A549 (cell line): ENCODE measurements around the gene BCAS2. TPM values are rescaled to one million over a fixed set of nuclear protein-coding genes. Genes with fewer than 3 reads are reported as not detected.

ENCODE experiments used
- ATAC-seq, 2 experiments: fragments of 200-7000 bp in 1 of 2; fragments of >200 bp in 1 of 2; cut with Nextera tagmentation in 1 of 2; cut with Tn5 transposase in 1 of 2; 3 replicates each; pipeline versions ENCODE4 v1.8.0 to v1.9.1; 2018 to 2020; ENCODE audit warnings: mild to moderate bottlenecking in 1 of 2, moderate library complexity in 1 of 2
- CTCF ChIA-PET: fragments of 300-600 bp; sonication (Branson Sonifier 250); formaldehyde crosslinking; extraction: SDS; loops from one replicate; lab custom pipeline; 2021; ENCODE audit warnings: antibody characterized with exemption, inconsistent platforms; lab: Yijun Ruan, JAX
- POLR2A ChIA-PET: fragments of 350-600 bp; formaldehyde crosslinking; extraction: SDS; loops from one replicate; lab custom pipeline; 2021; ENCODE audit warnings: antibody characterized with exemption, inconsistent platforms; lab: Yijun Ruan, JAX
- DNase-seq, 2 experiments: peaks; one replicate each; pipeline versions ENCODE4 v3.0.0 to v3.0.0-alpha.2; 2011 to 2016; ENCODE audit warnings: low read depth in 1 of 2, low spot score in 1 of 2
- FAIRE-seq: peaks from 2 replicates; lab custom pipeline; 2011; peaks lifted over from hg19 to GRCh38; lab: Jason Lieb, UNC
- H3K27ac ChIP-seq, 2 experiments: fragments of >200 bp; sonication (Bioruptor Twin); formaldehyde crosslinking; 3 replicates each; pipeline ENCODE4 v1.5.1; 2016 to 2017
- H3K4me1 ChIP-seq: fragments of >200 bp; sonication (Bioruptor Twin); formaldehyde crosslinking; 3 replicates; pipeline ENCODE4 v1.6.1; 2016
- H3K4me2 ChIP-seq: fragments of >200 bp; sonication (Bioruptor Twin); formaldehyde crosslinking; 3 replicates; pipeline ENCODE4 v1.6.1; 2016
- H3K4me3 ChIP-seq: fragments of >200 bp; sonication (Bioruptor Twin); formaldehyde crosslinking; 3 replicates; pipeline ENCODE4 v1.5.1; 2016
- H3K9me3 ChIP-seq: fragments of >200 bp; sonication (Bioruptor Twin); formaldehyde crosslinking; 3 replicates; pipeline ENCODE4 v1.6.1; 2016
- BHLHE40 ChIP-seq: IDR thresholded peaks from 2 replicates; pipeline ENCODE4 v1.6.1; 2012; ENCODE audit warnings: low read depth, low read length, inconsistent platforms
- EHF ChIP-seq: fragments of 250-450 bp; sonication (Bioruptor Pico); IDR thresholded peaks from 2 replicates; pipeline ENCODE4 v1.5.0; 2020; ENCODE audit warnings: mild to moderate bottlenecking
- FOSB ChIP-seq: fragments of 250-450 bp; sonication (Bioruptor Pico); IDR thresholded peaks from 2 replicates; pipeline ENCODE4 v1.5.0; 2020; ENCODE audit warnings: mild to moderate bottlenecking, moderate library complexity
- HEYL ChIP-seq: fragments of 250-450 bp; sonication (Bioruptor Pico); IDR thresholded peaks from 2 replicates; pipeline ENCODE4 v1.8.0; 2021; ENCODE audit warnings: mild to moderate bottlenecking, moderate library complexity
- HOXB13 ChIP-seq: fragments of 250-450 bp; sonication (Bioruptor Pico); IDR thresholded peaks from 2 replicates; pipeline ENCODE4 v1.5.0; 2020; ENCODE audit warnings: low read depth, mild to moderate bottlenecking, moderate library complexity
- HOXB5 ChIP-seq: fragments of 250-450 bp; sonication (Bioruptor Pico); IDR thresholded peaks from 2 replicates; pipeline ENCODE4 v1.5.0; 2020; ENCODE audit warnings: mild to moderate bottlenecking, moderate library complexity
- JUNB ChIP-seq: fragments of >200 bp; sonication (Bioruptor Twin); formaldehyde crosslinking; IDR thresholded peaks from 2 replicates; pipeline ENCODE4 v1.6.1; 2016
- MAZ ChIP-seq: fragments of 150-350 bp; IDR thresholded peaks from 2 replicates; pipeline ENCODE4 v1.6.1; 2014; ENCODE audit warnings: antibody characterized with exemption, low read depth, low read length, borderline replicate concordance
- MYC ChIP-seq: IDR thresholded peaks from 2 replicates; pipeline ENCODE4 v1.6.1; 2012; ENCODE audit warnings: mild to moderate bottlenecking, inconsistent platforms, low read length, improper control_type of control experiment, borderline replicate concordance
- NFE2L2 ChIP-seq: fragments of 150-350 bp; conservative IDR thresholded peaks from 2 replicates; pipeline ENCODE4 v1.6.1; 2014; ENCODE audit warnings: low read length
- RARB ChIP-seq: fragments of 250-450 bp; sonication (Bioruptor Pico); IDR thresholded peaks from 2 replicates; pipeline ENCODE4 v1.8.0; 2021; ENCODE audit warnings: mild to moderate bottlenecking, moderate library complexity
- RCOR1 ChIP-seq: fragments of 150-350 bp; IDR thresholded peaks from 2 replicates; pipeline ENCODE4 v1.6.1; 2014; ENCODE audit warnings: antibody characterized with exemption, low read length, low read depth
- WGBS: methylation state at CpG from one replicate; pipeline ENCODE4 v1.1.6; 2017; ENCODE audit errors: missing lambda C conversion rate; 5-methylcytosine and 5-hydroxymethylcytosine counted together
- polyA plus RNA-seq, 4 experiments: library from polyadenylated mRNA; depleted of rRNA in 3 of 4; stranded (reverse); fragments of >200 nt; fragmentation: RNase III in 1 of 4; extraction: RNeasy Plus Mini Kit Qiagen cat#74134 plus additional on column Dnase treatment in 1 of 4; gene quantifications; 2 replicates in 3 of 4; 3 replicates in 1 of 4; pipeline ENCODE4 v1.2.3, GENCODE V29; 2011 to 2017
- TF ChIP-seq, protein P1 (sequence below): IDR thresholded peaks from 2 replicates; pipeline ENCODE4 v1.6.1; 2012
- TF ChIP-seq, protein P2 (sequence below): IDR thresholded peaks from 2 replicates; pipeline ENCODE4 v1.6.1; 2012
- TF ChIP-seq, protein P3 (sequence below): fragments of >200 bp; sonication (Bioruptor Twin); formaldehyde crosslinking; IDR thresholded peaks from 3 replicates; pipeline ENCODE4 v1.5.1; 2016
- TF ChIP-seq, protein P4 (sequence below): fragments of 150-350 bp; IDR thresholded peaks from 2 replicates; pipeline ENCODE4 v1.6.1; 2014; ENCODE audit warnings: low read depth, mild to moderate bottlenecking, low read length
- TF ChIP-seq, protein P5 (sequence below): IDR thresholded peaks from 2 replicates; pipeline ENCODE4 v1.6.1; 2012; ENCODE audit warnings: low read depth, borderline replicate concordance
- TF ChIP-seq, protein P6 (sequence below): fragments of 250-450 bp; sonication (Bioruptor Pico); IDR thresholded peaks from 2 replicates; pipeline ENCODE4 v1.5.0; 2020; ENCODE audit warnings: low read depth, mild to moderate bottlenecking, moderate library complexity
- TF ChIP-seq, protein P7 (sequence below): fragments of >200 bp; sonication (Bioruptor Twin); formaldehyde crosslinking; IDR thresholded peaks from 3 replicates; pipeline ENCODE4 v1.6.1; 2016

BCAS2 gene
- polyA plus RNA-seq, 2 of the 4 experiments (the other 2 are of a cell fraction) = 36.0 to 52.5 TPM

DNA sequence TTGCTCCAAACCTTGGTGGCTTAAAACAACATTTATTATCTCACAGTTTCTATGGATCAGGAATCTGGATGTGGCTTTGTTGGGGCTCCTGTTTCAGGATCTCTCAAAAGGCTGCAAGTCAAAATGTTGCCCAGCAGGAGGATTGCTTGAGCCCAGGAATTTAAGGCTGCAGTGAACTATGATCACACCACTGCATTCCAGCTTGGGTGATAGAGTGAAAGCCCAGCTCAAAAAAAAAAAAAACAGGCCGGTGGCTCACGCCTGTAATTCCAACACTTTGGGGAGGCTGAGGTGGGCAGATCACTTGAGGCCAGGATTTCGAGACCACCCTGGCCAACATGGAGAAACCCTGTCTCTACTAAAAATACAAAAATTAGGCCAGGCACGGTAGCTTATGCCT is 30.0 kb downstream of the BCAS2 start:
- TF ChIP-seq RCOR1 = no peak
- TF ChIP-seq, protein P1, sequence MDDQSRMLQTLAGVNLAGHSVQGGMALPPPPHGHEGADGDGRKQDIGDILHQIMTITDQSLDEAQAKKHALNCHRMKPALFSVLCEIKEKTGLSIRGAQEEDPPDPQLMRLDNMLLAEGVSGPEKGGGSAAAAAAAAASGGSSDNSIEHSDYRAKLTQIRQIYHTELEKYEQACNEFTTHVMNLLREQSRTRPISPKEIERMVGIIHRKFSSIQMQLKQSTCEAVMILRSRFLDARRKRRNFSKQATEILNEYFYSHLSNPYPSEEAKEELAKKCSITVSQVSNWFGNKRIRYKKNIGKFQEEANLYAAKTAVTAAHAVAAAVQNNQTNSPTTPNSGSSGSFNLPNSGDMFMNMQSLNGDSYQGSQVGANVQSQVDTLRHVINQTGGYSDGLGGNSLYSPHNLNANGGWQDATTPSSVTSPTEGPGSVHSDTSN = no peak
- TF ChIP-seq, protein P2, sequence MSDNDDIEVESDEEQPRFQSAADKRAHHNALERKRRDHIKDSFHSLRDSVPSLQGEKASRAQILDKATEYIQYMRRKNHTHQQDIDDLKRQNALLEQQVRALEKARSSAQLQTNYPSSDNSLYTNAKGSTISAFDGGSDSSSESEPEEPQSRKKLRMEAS = no peak
- 70% methylated on average over 4 of the region's 4 CpGs for WGBS
- POLR2A ChIA-PET = no interaction called here
- no peaks in the 10 kb centered on the region for H3K9me3 ChIP-seq
- H3K4me2 ChIP-seq = no peak overlapping the region
- no peak overlapping the region for H3K27ac ChIP-seq
- H3K4me1 ChIP-seq = no peaks in the 10 kb centered on the region
- DNase-seq (no peak), FAIRE-seq (no peak), ATAC-seq (no peak)
- no peak overlapping the region for H3K4me3 ChIP-seq
- CTCF ChIA-PET = interaction anchor here (0.6 kb wide), 1 partner anchor 172 kb away, joined by 3 read pairs; no protein-coding TSS in a partner anchor

DNA sequence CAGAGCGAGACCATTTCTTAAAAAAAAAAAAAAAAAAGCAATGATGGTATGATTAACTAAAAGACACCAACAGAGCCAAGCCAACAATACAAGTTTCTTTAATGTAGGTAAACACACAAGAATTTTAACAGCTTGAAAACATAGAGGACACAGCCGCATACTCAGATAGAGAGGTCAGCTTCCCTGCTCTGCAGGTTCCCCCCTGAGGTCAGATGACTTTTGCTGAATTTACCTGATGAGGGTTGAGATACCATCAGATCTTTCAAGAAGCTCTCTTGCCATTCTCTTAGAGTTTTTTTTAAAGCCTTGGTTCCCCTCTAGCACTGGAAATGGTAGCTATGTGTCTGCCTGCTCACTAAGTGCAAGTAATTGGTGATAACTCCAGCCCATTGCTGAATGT is 31.1 kb downstream of the BCAS2 start:
- Histone ChIP-seq H3K27ac (no peak overlapping the region), H3K4me3 (no peak overlapping the region), H3K9me3 (no peaks in the 10 kb centered on the region), H3K4me2 (no peak overlapping the region), H3K4me1 (no peaks in the 10 kb centered on the region)
- CTCF ChIA-PET = interaction anchor here (0.8 kb wide), 1 partner anchor 11 kb away, joined by 3 read pairs; no protein-coding TSS in a partner anchor
- DNase-seq = no peak
- POLR2A ChIA-PET = no interaction called here
- TF ChIP-seq, protein P3, sequence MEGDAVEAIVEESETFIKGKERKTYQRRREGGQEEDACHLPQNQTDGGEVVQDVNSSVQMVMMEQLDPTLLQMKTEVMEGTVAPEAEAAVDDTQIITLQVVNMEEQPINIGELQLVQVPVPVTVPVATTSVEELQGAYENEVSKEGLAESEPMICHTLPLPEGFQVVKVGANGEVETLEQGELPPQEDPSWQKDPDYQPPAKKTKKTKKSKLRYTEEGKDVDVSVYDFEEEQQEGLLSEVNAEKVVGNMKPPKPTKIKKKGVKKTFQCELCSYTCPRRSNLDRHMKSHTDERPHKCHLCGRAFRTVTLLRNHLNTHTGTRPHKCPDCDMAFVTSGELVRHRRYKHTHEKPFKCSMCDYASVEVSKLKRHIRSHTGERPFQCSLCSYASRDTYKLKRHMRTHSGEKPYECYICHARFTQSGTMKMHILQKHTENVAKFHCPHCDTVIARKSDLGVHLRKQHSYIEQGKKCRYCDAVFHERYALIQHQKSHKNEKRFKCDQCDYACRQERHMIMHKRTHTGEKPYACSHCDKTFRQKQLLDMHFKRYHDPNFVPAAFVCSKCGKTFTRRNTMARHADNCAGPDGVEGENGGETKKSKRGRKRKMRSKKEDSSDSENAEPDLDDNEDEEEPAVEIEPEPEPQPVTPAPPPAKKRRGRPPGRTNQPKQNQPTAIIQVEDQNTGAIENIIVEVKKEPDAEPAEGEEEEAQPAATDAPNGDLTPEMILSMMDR = no peak
- TF ChIP-seq MYC = no peak
- TF ChIP-seq BHLHE40 = no peak
- TF ChIP-seq, protein P4, sequence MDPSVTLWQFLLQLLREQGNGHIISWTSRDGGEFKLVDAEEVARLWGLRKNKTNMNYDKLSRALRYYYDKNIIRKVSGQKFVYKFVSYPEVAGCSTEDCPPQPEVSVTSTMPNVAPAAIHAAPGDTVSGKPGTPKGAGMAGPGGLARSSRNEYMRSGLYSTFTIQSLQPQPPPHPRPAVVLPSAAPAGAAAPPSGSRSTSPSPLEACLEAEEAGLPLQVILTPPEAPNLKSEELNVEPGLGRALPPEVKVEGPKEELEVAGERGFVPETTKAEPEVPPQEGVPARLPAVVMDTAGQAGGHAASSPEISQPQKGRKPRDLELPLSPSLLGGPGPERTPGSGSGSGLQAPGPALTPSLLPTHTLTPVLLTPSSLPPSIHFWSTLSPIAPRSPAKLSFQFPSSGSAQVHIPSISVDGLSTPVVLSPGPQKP = no peak
- TF ChIP-seq, protein P5, sequence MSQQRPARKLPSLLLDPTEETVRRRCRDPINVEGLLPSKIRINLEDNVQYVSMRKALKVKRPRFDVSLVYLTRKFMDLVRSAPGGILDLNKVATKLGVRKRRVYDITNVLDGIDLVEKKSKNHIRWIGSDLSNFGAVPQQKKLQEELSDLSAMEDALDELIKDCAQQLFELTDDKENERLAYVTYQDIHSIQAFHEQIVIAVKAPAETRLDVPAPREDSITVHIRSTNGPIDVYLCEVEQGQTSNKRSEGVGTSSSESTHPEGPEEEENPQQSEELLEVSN = no peak
- TF ChIP-seq, protein P2 = no peak
- TF ChIP-seq MAZ = no peak
- no peak for TF ChIP-seq EHF (CRISPR knock-in tag)
- TF ChIP-seq, protein P6, sequence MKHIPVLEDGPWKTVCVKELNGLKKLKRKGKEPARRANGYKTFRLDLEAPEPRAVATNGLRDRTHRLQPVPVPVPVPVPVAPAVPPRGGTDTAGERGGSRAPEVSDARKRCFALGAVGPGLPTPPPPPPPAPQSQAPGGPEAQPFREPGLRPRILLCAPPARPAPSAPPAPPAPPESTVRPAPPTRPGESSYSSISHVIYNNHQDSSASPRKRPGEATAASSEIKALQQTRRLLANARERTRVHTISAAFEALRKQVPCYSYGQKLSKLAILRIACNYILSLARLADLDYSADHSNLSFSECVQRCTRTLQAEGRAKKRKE = no peak
- TF ChIP-seq FOSB (CRISPR knock-in tag) = no peak
- no peak for FAIRE-seq
- 81% methylated on average over 2 of the region's 2 CpGs for WGBS
- no peak for ATAC-seq

DNA sequence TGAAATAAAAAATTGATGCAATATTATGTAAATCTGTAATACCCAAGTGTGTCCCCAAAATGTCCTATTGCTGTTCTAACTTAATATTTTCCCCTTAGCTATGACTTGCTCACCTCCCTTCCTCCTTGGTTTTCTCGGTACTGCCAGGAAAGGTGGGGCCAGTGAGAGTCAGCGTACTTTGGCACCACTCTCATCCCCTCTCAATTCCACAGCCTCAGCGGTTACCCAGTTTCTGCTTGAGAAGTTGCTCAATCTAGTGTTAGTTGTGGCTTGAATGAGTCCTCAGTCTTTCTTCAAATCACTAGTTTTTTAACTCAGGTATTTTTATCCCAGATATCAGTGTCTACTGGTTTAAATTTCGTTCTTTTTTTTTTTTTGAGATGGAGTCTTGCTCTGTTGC is 32.3 kb downstream of the BCAS2 start:
- no peaks in the 10 kb centered on the region for H3K9me3 ChIP-seq
- DNase-seq (no peak), ATAC-seq (no peak), FAIRE-seq (no peak)
- CTCF ChIA-PET = interaction anchor here (1.4 kb wide), 1 partner anchor 14 kb away, joined by 3 read pairs; no protein-coding TSS in a partner anchor
- no peak for TF ChIP-seq NFE2L2
- no peak for TF ChIP-seq JUNB
- no peak for TF ChIP-seq HOXB5 (CRISPR knock-in tag)
- no peak for TF ChIP-seq BHLHE40
- TF ChIP-seq RARB (CRISPR knock-in tag) = no peak
- no peak for TF ChIP-seq HEYL (CRISPR knock-in tag)
- TF ChIP-seq, protein P7, sequence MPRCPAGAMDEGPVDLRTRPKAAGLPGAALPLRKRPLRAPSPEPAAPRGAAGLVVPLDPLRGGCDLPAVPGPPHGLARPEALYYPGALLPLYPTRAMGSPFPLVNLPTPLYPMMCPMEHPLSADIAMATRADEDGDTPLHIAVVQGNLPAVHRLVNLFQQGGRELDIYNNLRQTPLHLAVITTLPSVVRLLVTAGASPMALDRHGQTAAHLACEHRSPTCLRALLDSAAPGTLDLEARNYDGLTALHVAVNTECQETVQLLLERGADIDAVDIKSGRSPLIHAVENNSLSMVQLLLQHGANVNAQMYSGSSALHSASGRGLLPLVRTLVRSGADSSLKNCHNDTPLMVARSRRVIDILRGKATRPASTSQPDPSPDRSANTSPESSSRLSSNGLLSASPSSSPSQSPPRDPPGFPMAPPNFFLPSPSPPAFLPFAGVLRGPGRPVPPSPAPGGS = no peak
- no peak for TF ChIP-seq HOXB13 (CRISPR knock-in tag)
- TF ChIP-seq EHF (CRISPR knock-in tag) = no peak
- H3K4me1 ChIP-seq = no peaks in the 10 kb centered on the region
- no peak overlapping the region for H3K4me3 ChIP-seq
- no peak overlapping the region for H3K27ac ChIP-seq
- 29% methylated on average over 4 of the region's 4 CpGs for WGBS
- POLR2A ChIA-PET = no interaction called here
- no peak overlapping the region for H3K4me2 ChIP-seq
